MM.1S (cell line): ENCODE measurements around the gene BID.

Source experiments
- EZH2 ChIP-seq: fragments of 300-600 bp; sonication (generic); optimal IDR thresholded peaks from 2 replicates; pipeline ENCODE3; 2017; ENCODE audit warnings: low read depth, mild to moderate bottlenecking, antibody characterized with exemption, low read length, mixed read lengths
- TF ChIP-seq, protein P1 (sequence below): fragments of 300-600 bp; sonication (generic); IDR thresholded peaks from 2 replicates; pipeline ENCODE4 v1.5.1; 2016; ENCODE audit warnings: antibody characterized with exemption, low read length, mixed read lengths

DNA sequence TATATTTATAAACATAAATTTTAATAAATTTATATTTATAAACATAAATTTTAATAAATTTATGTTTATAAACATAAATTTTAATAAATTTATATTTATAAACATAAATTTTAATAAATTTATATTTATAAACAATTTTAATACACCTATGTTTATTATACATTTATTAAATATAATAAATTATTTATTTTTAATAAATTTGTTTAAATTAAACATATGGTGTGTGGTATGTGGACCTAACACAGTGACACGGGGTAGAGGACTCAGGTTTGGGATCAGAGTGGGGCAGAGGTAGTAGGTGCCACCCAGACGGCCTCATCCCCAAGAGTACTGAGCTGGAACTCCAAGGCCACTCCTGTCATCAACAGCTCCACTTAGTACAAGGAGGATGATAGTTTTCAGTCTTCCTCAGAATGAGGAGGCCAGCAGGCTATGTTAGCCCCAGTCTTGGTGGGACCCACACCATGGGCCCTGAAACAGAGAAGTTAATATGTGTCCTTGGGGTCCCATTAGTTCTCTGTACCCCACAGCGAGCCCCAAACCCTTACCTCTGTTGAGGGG lies 46.7 kb upstream of the BID start:
- TF ChIP-seq, protein P1, sequence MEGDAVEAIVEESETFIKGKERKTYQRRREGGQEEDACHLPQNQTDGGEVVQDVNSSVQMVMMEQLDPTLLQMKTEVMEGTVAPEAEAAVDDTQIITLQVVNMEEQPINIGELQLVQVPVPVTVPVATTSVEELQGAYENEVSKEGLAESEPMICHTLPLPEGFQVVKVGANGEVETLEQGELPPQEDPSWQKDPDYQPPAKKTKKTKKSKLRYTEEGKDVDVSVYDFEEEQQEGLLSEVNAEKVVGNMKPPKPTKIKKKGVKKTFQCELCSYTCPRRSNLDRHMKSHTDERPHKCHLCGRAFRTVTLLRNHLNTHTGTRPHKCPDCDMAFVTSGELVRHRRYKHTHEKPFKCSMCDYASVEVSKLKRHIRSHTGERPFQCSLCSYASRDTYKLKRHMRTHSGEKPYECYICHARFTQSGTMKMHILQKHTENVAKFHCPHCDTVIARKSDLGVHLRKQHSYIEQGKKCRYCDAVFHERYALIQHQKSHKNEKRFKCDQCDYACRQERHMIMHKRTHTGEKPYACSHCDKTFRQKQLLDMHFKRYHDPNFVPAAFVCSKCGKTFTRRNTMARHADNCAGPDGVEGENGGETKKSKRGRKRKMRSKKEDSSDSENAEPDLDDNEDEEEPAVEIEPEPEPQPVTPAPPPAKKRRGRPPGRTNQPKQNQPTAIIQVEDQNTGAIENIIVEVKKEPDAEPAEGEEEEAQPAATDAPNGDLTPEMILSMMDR = no peak
- no peak for TF ChIP-seq EZH2
